Measurements from ENCODE around the gene ITPKB.

DNA sequence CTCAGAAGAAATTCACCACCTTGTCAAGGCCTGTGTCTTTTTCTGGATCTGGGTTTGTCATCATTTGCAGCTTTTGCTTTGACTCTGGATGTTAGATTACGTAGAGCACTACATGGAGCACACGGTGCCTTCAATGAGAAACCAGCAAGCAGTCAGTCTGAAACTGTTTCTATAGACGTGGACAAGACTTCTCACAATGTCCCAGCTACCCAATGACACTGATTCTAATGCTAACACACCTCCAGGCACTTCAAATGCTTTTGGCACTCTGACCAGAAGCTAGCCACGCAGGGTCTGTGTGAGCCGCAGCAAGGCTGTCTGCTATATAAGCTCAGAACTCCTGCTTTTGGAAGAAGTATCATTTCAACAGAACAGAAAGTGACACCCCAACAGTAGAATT lies 38.2 kb downstream of the ITPKB start:
- TF ChIP-seq, protein P1, sequence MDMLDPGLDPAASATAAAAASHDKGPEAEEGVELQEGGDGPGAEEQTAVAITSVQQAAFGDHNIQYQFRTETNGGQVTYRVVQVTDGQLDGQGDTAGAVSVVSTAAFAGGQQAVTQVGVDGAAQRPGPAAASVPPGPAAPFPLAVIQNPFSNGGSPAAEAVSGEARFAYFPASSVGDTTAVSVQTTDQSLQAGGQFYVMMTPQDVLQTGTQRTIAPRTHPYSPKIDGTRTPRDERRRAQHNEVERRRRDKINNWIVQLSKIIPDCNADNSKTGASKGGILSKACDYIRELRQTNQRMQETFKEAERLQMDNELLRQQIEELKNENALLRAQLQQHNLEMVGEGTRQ (IDR thresholded peaks at IDR 0.05; ENCODE audit: low read depth, low read length), result no peak
- TF ChIP-seq, protein P1 (CRISPR knock-in tag; IDR thresholded peaks at IDR 0.05; ENCODE audit: borderline replicate concordance), result no peak
- no peak for TF ChIP-seq ZBTB7A (CRISPR knock-in tag; IDR thresholded peaks at IDR 0.05)
